GM12878 (cell line): ENCODE results near the gene HAUS7. TPM values are rescaled to one million over a fixed set of nuclear protein-coding genes. Genes with fewer than 3 reads are reported as not detected.

Experiments
- ATAC-seq: fragments of 200-7000 bp; cut with Tn5 transposase; 3 replicates; pipeline ENCODE4 v1.9.1; 2020; ENCODE audit warnings: mild to moderate bottlenecking, moderate library complexity
- BruUV-seq: library from RNA; stranded (reverse); fragments of 400-500 nt; replicated peaks from 2 replicates; lab custom pipeline; 2021; lab: Mats Ljungman, UMichigan
- CTCF ChIA-PET: fragments of 300-600 bp; sonication (Branson Sonifier 250); formaldehyde crosslinking; extraction: SDS; loops from one replicate; lab custom pipeline; 2021; ENCODE audit warnings: inconsistent platforms; lab: Yijun Ruan, JAX
- POLR2A ChIA-PET: fragments of 350-600 bp; formaldehyde crosslinking; extraction: SDS; loops from one replicate; lab custom pipeline; 2021; ENCODE audit warnings: inconsistent platforms; lab: Charles Lee
- RAD21 ChIA-PET: fragments of 300-600 bp; sonication (Branson Sonifier 250); formaldehyde crosslinking; loops from one replicate; lab custom pipeline; 2023; ENCODE audit warnings: antibody characterized with exemption; ENCODE audit not compliant: unreplicated experiment; lab: Charles Lee
- SMC1A ChIA-PET: fragments of 300-600 bp; sonication (Branson Sonifier 250); formaldehyde crosslinking; loops from one replicate; lab custom pipeline; 2023; ENCODE audit not compliant: unreplicated experiment, uncharacterized antibody; lab: Charles Lee
- DNase-seq: peaks from one replicate; pipeline ENCODE4 v3.0.0-alpha.2; 2011; ENCODE audit warnings: low read depth, low spot score
- FAIRE-seq: peaks from 3 replicates; lab custom pipeline; 2011; peaks lifted over from hg19 to GRCh38; lab: Jason Lieb, UNC
- H2AFZ ChIP-seq: 2 replicates; pipeline ENCODE4 v1.6.0; 2011; ENCODE audit warnings: low read depth, low read length, control low read depth; ENCODE audit not compliant: control insufficient read depth
- H3K27ac ChIP-seq: 2 replicates; pipeline ENCODE4 v1.5.1; 2011; ENCODE audit warnings: control low read depth; ENCODE audit not compliant: control insufficient read depth, insufficient read depth
- H3K27me3 ChIP-seq, 2 experiments: replicated peaks in 1 of 2; 2 replicates each; pipeline versions ENCODE4 v1.6.0 to v1.6.1; 2011; ENCODE audit warnings: low read length in 1 of 2; ENCODE audit not compliant: control insufficient read depth in 2 of 2, insufficient read depth in 2 of 2
- H3K36me3 ChIP-seq, 2 experiments: 2 replicates each; pipeline ENCODE4 v1.5.1; 2011; ENCODE audit warnings: low read length in 1 of 2; ENCODE audit not compliant: control insufficient read depth in 2 of 2, insufficient read depth in 2 of 2
- H3K4me1 ChIP-seq: 2 replicates; pipeline ENCODE4 v1.6.1; 2011; ENCODE audit warnings: mild to moderate bottlenecking, low read length, moderate library complexity, mixed read lengths; ENCODE audit not compliant: control insufficient read depth, insufficient read depth
- H3K4me2 ChIP-seq: 2 replicates; pipeline ENCODE4 v1.6.0; 2011; ENCODE audit warnings: control low read depth; ENCODE audit not compliant: control insufficient read depth, insufficient read depth
- H3K4me3 ChIP-seq: fragments of 200-600 bp; sonication (generic); 2 replicates; pipeline ENCODE4 v1.5.1; 2016
- H3K79me2 ChIP-seq: 2 replicates; pipeline ENCODE4 v1.6.0; 2011; ENCODE audit warnings: low read length; ENCODE audit not compliant: control insufficient read depth, insufficient read depth
- H3K9ac ChIP-seq: 2 replicates; pipeline ENCODE4 v1.8.0; 2011; ENCODE audit warnings: low read length, control low read depth, mixed read lengths; ENCODE audit not compliant: control insufficient read depth, insufficient read depth
- H3K9me3 ChIP-seq: replicated peaks from 3 replicates; pipeline ENCODE4 v1.5.1; 2011; ENCODE audit warnings: mild to moderate bottlenecking, low read length; ENCODE audit not compliant: control insufficient read depth, insufficient read depth
- H4K20me1 ChIP-seq: 2 replicates; pipeline ENCODE4 v1.6.0; 2011; ENCODE audit not compliant: control insufficient read depth, insufficient read depth
- ATF3 ChIP-seq: IDR thresholded peaks from 2 replicates; pipeline ENCODE4 v1.6.1; 2011; ENCODE audit warnings: low read depth, mild to moderate bottlenecking, low read length, moderate library complexity, borderline replicate concordance; ENCODE audit errors: extremely low read depth
- FOXK2 ChIP-seq: fragments of 450-650 bp; IDR thresholded peaks from 2 replicates; pipeline ENCODE4 v1.6.1; 2017; ENCODE audit warnings: mild to moderate bottlenecking, moderate library complexity
- JUNB ChIP-seq: IDR thresholded peaks from 2 replicates; pipeline ENCODE4 v1.6.1; 2016; ENCODE audit warnings: antibody characterized with exemption, mild to moderate bottlenecking
- POLR2A ChIP-seq: IDR thresholded peaks from 2 replicates; pipeline ENCODE4 v1.6.1; 2011; ENCODE audit warnings: low read depth, mild to moderate bottlenecking, low read length
- RBBP5 ChIP-seq: fragments of 200-600 bp; sonication (generic); conservative IDR thresholded peaks from 2 replicates; pipeline ENCODE4 v1.6.1; 2016
- RELB ChIP-seq: fragments of 450-650 bp; IDR thresholded peaks from 2 replicates; pipeline ENCODE4 v1.6.1; 2017; ENCODE audit warnings: low read depth, mild to moderate bottlenecking, moderate library complexity
- SPI1 ChIP-seq: IDR thresholded peaks from 2 replicates; pipeline ENCODE4 v1.6.1; 2011; ENCODE audit warnings: low read depth, mild to moderate bottlenecking, low read length, moderate library complexity, borderline replicate concordance; ENCODE audit not compliant: insufficient read depth
- TAF1 ChIP-seq: IDR thresholded peaks from 2 replicates; pipeline ENCODE4 v1.6.1; 2011; ENCODE audit warnings: mild to moderate bottlenecking, low read depth, low read length, borderline replicate concordance
- TCF7 ChIP-seq: IDR thresholded peaks from 2 replicates; pipeline ENCODE4 v1.6.1; 2014; ENCODE audit warnings: antibody characterized with exemption, borderline replicate concordance
- YY1 ChIP-seq: IDR thresholded peaks from 2 replicates; pipeline ENCODE4 v1.6.1; 2011; ENCODE audit warnings: low read depth, mild to moderate bottlenecking, low read length
- ZNF217 ChIP-seq: fragments of 450-650 bp; IDR thresholded peaks from 2 replicates; pipeline ENCODE4 v1.6.1; 2017; ENCODE audit warnings: antibody characterized with exemption, mild to moderate bottlenecking
- WGBS: methylation state at CpG from one replicate; pipeline ENCODE4 v1.1.6; 2016; ENCODE audit warnings: low lambda C conversion rate; ENCODE audit not compliant: insufficient replicate concordance, insufficient coverage; ENCODE audit errors: missing lambda C conversion rate; 5-methylcytosine and 5-hydroxymethylcytosine counted together
- in situ Hi-C: fragments of 300-500 bp; cut with MboI; formaldehyde crosslinking; loops from 9 replicates; pipeline ENCODE4 v1.14.3; 2018; ENCODE audit warnings: mixed read lengths
- intact Hi-C: fragments of 100-400 bp; cut with micrococcal nuclease; formaldehyde crosslinking; loops from one replicate; pipeline ENCODE4 v1.14.2; 2022; ENCODE audit not compliant: unreplicated experiment
- polyA plus RNA-seq, 11 experiments: library from polyadenylated mRNA; depleted of rRNA in 4 of 11; unstranded in 6 of 11; stranded (reverse) in 5 of 11; fragments of >200 nt; fragmentation: Nextera tagmentation in 4 of 11; fragmentation: Illumina TruSeq in 1 of 11; extraction: Ambion mirVana in 4 of 11; extraction: Trizol in 1 of 11; gene quantifications; 1 replicate in 1 of 11; 2 replicates in 10 of 11; pipeline versions ENCODE4 v1.2.1 to v1.2.3, GENCODE V29; 2011 to 2016; ENCODE audit warnings: inconsistent platforms in 2 of 11, missing spikeins in 2 of 11, low read depth in 1 of 11
- total RNA-seq, 4 experiments: library from RNA; depleted of rRNA in 3 of 4; stranded (reverse); fragments of >200 nt in 3 of 4; fragmentation: Illumina TruSeq in 1 of 4; extraction: Trizol in 1 of 4; gene quantifications; 2 replicates each; pipeline versions ENCODE4 v1.2.1 to v1.2.3, GENCODE V29; 2013 to 2021
- TF ChIP-seq, protein P1 (sequence below): fragments of 450-650 bp; conservative IDR thresholded peaks from 2 replicates; pipeline ENCODE4 v1.6.1; 2017; ENCODE audit warnings: mild to moderate bottlenecking, moderate library complexity

HAUS7 gene
- total and polyA plus RNA-seq, 10 of the 15 experiments (the other 5 are each of a cell fraction or from before 2014, with no cell fraction given): 6.7 to 63.3 (median 24.1) TPM

DNA sequence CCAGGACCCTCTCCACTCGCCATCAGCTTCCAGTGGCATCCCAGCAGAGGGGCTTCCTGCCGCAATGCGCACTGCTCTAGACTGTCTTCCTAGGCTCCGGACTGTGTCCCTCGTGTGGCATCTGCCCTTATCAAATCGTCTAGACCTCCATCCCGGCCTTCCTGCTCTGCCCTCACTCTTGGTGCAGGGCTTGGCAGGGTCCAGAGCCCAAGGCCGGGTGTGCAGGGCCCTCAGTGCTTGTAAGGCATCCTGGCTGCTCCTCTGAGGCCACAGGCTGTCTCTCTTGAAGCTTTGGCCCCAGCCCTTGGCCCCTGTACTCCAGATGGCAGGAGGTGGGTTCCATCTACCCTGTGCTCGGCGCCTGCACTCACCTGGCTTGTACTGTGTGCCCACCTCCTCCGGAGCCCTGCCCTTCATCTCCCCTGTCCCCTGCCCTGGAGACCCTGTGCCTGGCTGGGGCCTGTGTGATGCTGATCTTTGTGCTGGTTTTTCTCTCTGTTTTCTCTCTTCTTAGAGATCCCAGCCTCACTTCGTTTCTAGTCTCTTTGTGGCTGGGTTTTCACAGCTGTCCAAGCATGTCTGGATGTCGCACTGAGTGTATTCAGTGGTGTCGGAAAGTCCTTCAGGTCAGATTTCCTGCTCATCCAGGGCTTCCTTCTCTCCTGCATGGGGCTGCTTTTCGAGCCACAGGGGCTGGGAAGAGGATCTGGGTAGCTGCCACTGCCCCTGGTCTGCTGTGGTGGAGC lies 20.8 kb downstream of the HAUS7 start:
- intact Hi-C loops: no loop called here
- Histone ChIP-seq H3K4me2 (no peak overlapping the region), H3K9ac (no peak overlapping the region), H3K9me3 (no peaks in the 10 kb centered on the region), H3K4me1 (no peaks in the 10 kb centered on the region), H3K27me3 (no peaks in the 10 kb centered on the region), H2AFZ (no peak overlapping the region), H4K20me1 (no peaks in the 10 kb centered on the region), H3K36me3 (no peaks in the 10 kb centered on the region), H3K27ac (no peak overlapping the region), H3K79me2 (no peaks in the 10 kb centered on the region), H3K4me3 (no peak overlapping the region)
- ChIA-PET POLR2A (no interaction called here), CTCF (no interaction called here), SMC1A (no interaction called here), RAD21 (no interaction called here)
- DNase-seq (no peak), ATAC-seq (no peak), FAIRE-seq (no peak)
- in situ Hi-C loops: no loop called here
- BruUV-seq: no TSS peak
- 57% methylated on average over 15 of the region's 15 CpGs for WGBS
- TF ChIP-seq YY1 (no peak), FOXK2 (no peak), POLR2A (no peak), JUNB (no peak), SPI1 (no peak), TCF7 (no peak), ZNF217 (no peak), RELB (no peak), RBBP5 (no peak), TAF1 (no peak), ATF3 (no peak)
- TF ChIP-seq, protein P1, sequence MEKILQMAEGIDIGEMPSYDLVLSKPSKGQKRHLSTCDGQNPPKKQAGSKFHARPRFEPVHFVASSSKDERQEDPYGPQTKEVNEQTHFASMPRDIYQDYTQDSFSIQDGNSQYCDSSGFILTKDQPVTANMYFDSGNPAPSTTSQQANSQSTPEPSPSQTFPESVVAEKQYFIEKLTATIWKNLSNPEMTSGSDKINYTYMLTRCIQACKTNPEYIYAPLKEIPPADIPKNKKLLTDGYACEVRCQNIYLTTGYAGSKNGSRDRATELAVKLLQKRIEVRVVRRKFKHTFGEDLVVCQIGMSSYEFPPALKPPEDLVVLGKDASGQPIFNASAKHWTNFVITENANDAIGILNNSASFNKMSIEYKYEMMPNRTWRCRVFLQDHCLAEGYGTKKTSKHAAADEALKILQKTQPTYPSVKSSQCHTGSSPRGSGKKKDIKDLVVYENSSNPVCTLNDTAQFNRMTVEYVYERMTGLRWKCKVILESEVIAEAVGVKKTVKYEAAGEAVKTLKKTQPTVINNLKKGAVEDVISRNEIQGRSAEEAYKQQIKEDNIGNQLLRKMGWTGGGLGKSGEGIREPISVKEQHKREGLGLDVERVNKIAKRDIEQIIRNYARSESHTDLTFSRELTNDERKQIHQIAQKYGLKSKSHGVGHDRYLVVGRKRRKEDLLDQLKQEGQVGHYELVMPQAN: no peak
